Endothelial cell of umbilical vein (primary cell): ENCODE results near the gene HYAL1. TPM values are rescaled to one million over a fixed set of nuclear protein-coding genes. Genes with fewer than 3 reads are reported as not detected.

Experiments
- BruUV-seq: library from RNA; stranded (reverse); fragments of 400-500 nt; replicated peaks from 2 replicates; lab custom pipeline; 2021; lab: Mats Ljungman, UMichigan
- CTCF ChIA-PET: fragments of 300-600, 350-600 bp; sonication (Branson Sonifier 250); formaldehyde crosslinking; loops from one replicate; lab custom pipeline; 2021; ENCODE audit warnings: antibody characterized with exemption, inconsistent platforms; lab: Charles Lee
- POLR2A ChIA-PET: fragments of 300-600, 350-600 bp; sonication (Branson Sonifier 250); formaldehyde crosslinking; loops from one replicate; lab custom pipeline; 2021; ENCODE audit warnings: antibody characterized with exemption, inconsistent platforms; lab: Charles Lee
- DNase-seq: peaks from one replicate; pipeline ENCODE4 v3.0.0-alpha.2; 2011; ENCODE audit warnings: low read depth, low spot score
- FAIRE-seq: peaks from 2 replicates; lab custom pipeline; 2011; peaks lifted over from hg19 to GRCh38; lab: Jason Lieb, UNC
- H2AFZ ChIP-seq: 2 replicates; pipeline ENCODE4 v1.6.0; 2012; ENCODE audit warnings: low read depth, low read length, control low read depth, inconsistent platforms
- H3K27ac ChIP-seq: 2 replicates; pipeline ENCODE4 v1.5.1; 2011; ENCODE audit warnings: low read depth, mild to moderate bottlenecking, control low read depth, low read length, moderate library complexity; ENCODE audit not compliant: insufficient read depth
- H3K27me3 ChIP-seq, 2 experiments: 2 replicates each; pipeline versions ENCODE4 v1.6.0 to v1.6.1; 2011; ENCODE audit warnings: low read length in 2 of 2, mixed read lengths in 1 of 2; ENCODE audit not compliant: control insufficient read depth in 2 of 2, insufficient read depth in 2 of 2
- H3K36me3 ChIP-seq, 2 experiments: 2 replicates in 1 of 2; 3 replicates in 1 of 2; pipeline ENCODE4 v1.5.1; 2011; ENCODE audit warnings: low read length in 2 of 2, mild to moderate bottlenecking in 1 of 2, moderate library complexity in 1 of 2; ENCODE audit not compliant: control insufficient read depth in 2 of 2, insufficient read depth in 2 of 2; ENCODE audit errors: extremely low read depth in 1 of 2
- H3K4me1 ChIP-seq: 3 replicates; pipeline ENCODE4 v1.5.1; 2011; ENCODE audit warnings: mild to moderate bottlenecking, low read length; ENCODE audit not compliant: control insufficient read depth, insufficient read depth; ENCODE audit errors: extremely low read depth
- H3K4me2 ChIP-seq: 2 replicates; pipeline ENCODE4 v1.6.1; 2011; ENCODE audit warnings: low read length, control low read depth, mixed read lengths; ENCODE audit not compliant: insufficient read depth
- H3K4me3 ChIP-seq, 3 experiments: fragments of 200-600 bp in 1 of 3; sonication (generic), shearing (Covaris generic) in 1 of 3; replicated peaks in 1 of 3; 2 replicates each; pipeline ENCODE4 v1.5.1; 2011 to 2016; ENCODE audit warnings: control low read depth in 3 of 3, low read length in 3 of 3, mild to moderate bottlenecking in 2 of 3, inconsistent platforms in 1 of 3, low read depth in 1 of 3, moderate library complexity in 1 of 3; ENCODE audit not compliant: insufficient read depth in 1 of 3
- H3K79me2 ChIP-seq: 2 replicates; pipeline ENCODE4 v1.6.0; 2012; ENCODE audit warnings: low read length, inconsistent platforms; ENCODE audit not compliant: control insufficient read depth, insufficient read depth
- H3K9ac ChIP-seq: replicated peaks from 2 replicates; pipeline ENCODE3; 2011; ENCODE audit warnings: low read length, control low read depth; ENCODE audit not compliant: insufficient read depth; ENCODE audit errors: extremely low read depth
- H3K9me1 ChIP-seq: replicated peaks from 3 replicates; pipeline ENCODE4 v1.6.0; 2011; ENCODE audit warnings: mild to moderate bottlenecking, low read length; ENCODE audit not compliant: control insufficient read depth, insufficient read depth; ENCODE audit errors: extremely low read depth
- H3K9me3 ChIP-seq: replicated peaks from 2 replicates; pipeline ENCODE4 v1.5.1; 2012; ENCODE audit warnings: low read length, inconsistent platforms; ENCODE audit not compliant: control insufficient read depth, insufficient read depth
- H4K20me1 ChIP-seq: replicated peaks from 2 replicates; pipeline ENCODE3; 2011; ENCODE audit warnings: mild to moderate bottlenecking, low read length; ENCODE audit not compliant: control insufficient read depth, insufficient read depth; ENCODE audit errors: extremely low read depth
- EZH2 ChIP-seq: IDR thresholded peaks from 2 replicates; pipeline ENCODE4 v1.6.1; 2012; ENCODE audit warnings: borderline replicate concordance, low read depth, mild to moderate bottlenecking, moderate library complexity, low read length, inconsistent platforms; ENCODE audit not compliant: severe bottlenecking
- FOS ChIP-seq: IDR thresholded peaks from 2 replicates; pipeline ENCODE4 v1.6.1; 2011; ENCODE audit warnings: mild to moderate bottlenecking, low read length, moderate library complexity, borderline replicate concordance; ENCODE audit not compliant: insufficient read depth
- GATA2 ChIP-seq: IDR thresholded peaks from 2 replicates; pipeline ENCODE4 v1.7.0; 2011; ENCODE audit warnings: low read depth, mild to moderate bottlenecking, moderate library complexity, mixed read lengths, low read length; ENCODE audit not compliant: insufficient read length, insufficient read depth
- JUN ChIP-seq: IDR thresholded peaks from 2 replicates; pipeline ENCODE4 v1.6.1; 2011; ENCODE audit warnings: borderline replicate concordance, low read depth; ENCODE audit not compliant: insufficient read length, insufficient read depth
- MYC ChIP-seq: IDR thresholded peaks from one replicate; pipeline ENCODE4 v1.6.1; 2011; ENCODE audit warnings: mild to moderate bottlenecking, low read depth, low read length
- POLR2A ChIP-seq: IDR thresholded peaks from 2 replicates; pipeline ENCODE4 v1.6.1; 2012; ENCODE audit warnings: low read depth, mild to moderate bottlenecking, control low read depth, low read length
- POLR2AphosphoS5 ChIP-seq: IDR thresholded peaks from 2 replicates; pipeline ENCODE4 v1.6.1; 2012; ENCODE audit warnings: low read depth, mild to moderate bottlenecking, control low read depth, low read length, moderate library complexity; ENCODE audit not compliant: insufficient read depth
- dilution Hi-C: fragments of 300-500 bp; cut with MboI; formaldehyde crosslinking; loops from one replicate; pipeline ENCODE4 v1.15.0; 2019; ENCODE audit warnings: low sequenced_read_pairs; ENCODE audit not compliant: extremely low pct_ligation_motif_present
- intact Hi-C: fragments of 100-400 bp; cut with micrococcal nuclease; formaldehyde crosslinking; loops from one replicate; pipeline ENCODE4 v1.10.0; 2022
- polyA plus RNA-seq, 4 experiments: library from polyadenylated mRNA; depleted of rRNA in 3 of 4; stranded (reverse) in 3 of 4; unstranded in 1 of 4; fragments of >200 nt; gene quantifications; 2 replicates each; pipeline versions ENCODE4 v1.2.1 to v1.2.3, GENCODE V29; 2011 to 2012; ENCODE audit warnings: missing spikeins in 1 of 4
- total RNA-seq: library from RNA; stranded (reverse); gene quantifications from 2 replicates; pipeline ENCODE4 v1.2.3, GENCODE V29; 2021
- TF ChIP-seq, protein P1 (sequence below), 2 donors: IDR thresholded peaks; 1 replicate in 1 of 2; 2 replicates in 1 of 2; pipeline ENCODE4 v1.5.1; 2011; ENCODE audit warnings: low read length in 2 of 2, mild to moderate bottlenecking in 2 of 2, moderate library complexity in 2 of 2, control low read depth in 1 of 2, inconsistent platforms in 1 of 2, low read depth in 1 of 2; ENCODE audit not compliant: insufficient read depth in 1 of 2; ENCODE audit errors: extremely low read depth in 1 of 2

Gene HYAL1
- total and polyA plus RNA-seq, 2 donors (not counting 3 experiments of a cell fraction or from before 2014, with no cell fraction given): 2.2 to 3.3 TPM

DNA sequence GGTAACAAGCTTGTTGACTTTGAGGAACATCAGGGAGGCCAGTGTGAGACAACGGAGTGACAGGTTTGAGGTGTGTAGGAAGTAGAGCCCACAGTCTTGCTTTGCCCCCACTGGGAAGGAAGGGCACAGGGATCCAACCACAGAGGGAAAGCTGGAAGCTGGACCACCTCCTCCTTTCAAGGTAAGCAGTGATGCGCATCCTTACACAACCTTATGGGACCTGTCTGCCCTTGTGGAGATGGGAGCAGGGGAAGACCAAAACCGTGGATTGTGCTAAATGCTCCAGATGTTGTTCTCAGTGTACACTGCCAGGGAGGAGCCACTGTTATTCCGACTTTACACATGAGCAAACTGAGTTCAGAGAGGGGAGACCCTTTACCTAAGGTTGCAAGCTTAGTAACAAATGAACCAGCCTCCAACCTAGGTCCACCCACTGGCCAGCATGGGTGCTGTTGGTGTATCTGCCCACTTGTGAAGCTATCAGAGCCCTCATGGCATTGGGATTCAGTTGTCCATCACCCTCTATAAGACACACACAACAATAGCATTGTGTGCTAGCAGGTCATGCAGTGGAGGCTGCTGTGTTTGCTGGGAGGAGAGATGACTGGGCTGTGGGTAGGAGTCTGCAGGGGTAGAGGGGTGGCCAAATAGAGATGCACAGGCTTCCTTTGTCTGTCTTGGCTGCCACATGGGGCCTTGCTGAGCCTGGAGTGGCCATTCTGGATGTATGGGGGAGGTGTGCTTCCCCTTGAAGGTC, 25.1 kb downstream of the HYAL1 start:
- H3K4me2 ChIP-seq: no peak overlapping the region
- H3K36me3 ChIP-seq: no peaks in the 10 kb centered on the region
- H3K79me2 ChIP-seq: no peaks in the 10 kb centered on the region
- no peak overlapping the region for H3K27ac ChIP-seq
- intact Hi-C loops (no loop called here), dilution Hi-C loops (no loop called here)
- no TSS peak for BruUV-seq
- ChIA-PET POLR2A (no interaction called here), CTCF (interaction anchor here (1.4 to 1.9 kb wide), 4 partner anchors 14 to 52 kb away, joined by 4 to 9 read pairs (median 6); partner anchors contain the start of genes GNAI2 and IFRD2)
- peaks cover 18 to 21% of the 10 kb centered on the region in 2 experiments for H3K27me3 ChIP-seq
- no peaks in the 10 kb centered on the region for H3K9me3 ChIP-seq
- no peak for TF ChIP-seq FOS
- H4K20me1 ChIP-seq: no peaks in the 10 kb centered on the region
- DNase-seq (no peak), FAIRE-seq (no peak)
- no peak overlapping the region for H3K9ac ChIP-seq
- no peaks in the 10 kb centered on the region for H3K9me1 ChIP-seq
- no peaks in the 10 kb centered on the region for H3K4me1 ChIP-seq
- H2AFZ ChIP-seq: no peak overlapping the region
- no peak overlapping the region for H3K4me3 ChIP-seq

DNA sequence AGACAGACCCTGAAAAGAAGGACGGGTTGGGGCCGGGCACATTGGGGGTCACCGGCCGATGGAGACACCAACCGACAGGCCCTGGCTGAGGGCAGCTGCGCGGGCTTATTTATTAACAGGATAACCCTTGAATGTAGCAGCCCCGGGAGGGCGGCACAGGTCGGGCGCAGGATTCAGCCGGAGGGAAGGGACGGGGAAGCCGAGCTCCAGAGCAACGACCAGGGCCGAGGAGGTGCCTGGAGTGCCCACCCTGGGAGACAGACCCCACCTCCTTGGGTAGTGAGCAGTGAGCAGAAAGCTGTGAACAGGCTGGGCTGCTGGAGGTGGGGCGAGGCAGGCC, 26.6 kb downstream of the HYAL1 start:
- Histone ChIP-seq H4K20me1 (no peaks in the 10 kb centered on the region), H3K9me3 (no peaks in the 10 kb centered on the region), H2AFZ (no peak overlapping the region), H3K9ac (no peak overlapping the region), H3K79me2 (no peaks in the 10 kb centered on the region), H3K4me1 (peaks cover 2% of the 10 kb centered on the region), H3K9me1 (no peaks in the 10 kb centered on the region), H3K4me2 (no peak overlapping the region), H3K4me3 (no peak overlapping the region), H3K27ac (no peak overlapping the region), H3K36me3 (no peaks in the 10 kb centered on the region), H3K27me3 (peaks cover 18 to 24% of the 10 kb centered on the region in 2 experiments)
- TF ChIP-seq MYC (no peak), FOS (no peak), GATA2 (no peak), EZH2 (no peak), POLR2A (no peak), JUN (no peak), POLR2AphosphoS5 (no peak)
- TF ChIP-seq, protein P1, sequence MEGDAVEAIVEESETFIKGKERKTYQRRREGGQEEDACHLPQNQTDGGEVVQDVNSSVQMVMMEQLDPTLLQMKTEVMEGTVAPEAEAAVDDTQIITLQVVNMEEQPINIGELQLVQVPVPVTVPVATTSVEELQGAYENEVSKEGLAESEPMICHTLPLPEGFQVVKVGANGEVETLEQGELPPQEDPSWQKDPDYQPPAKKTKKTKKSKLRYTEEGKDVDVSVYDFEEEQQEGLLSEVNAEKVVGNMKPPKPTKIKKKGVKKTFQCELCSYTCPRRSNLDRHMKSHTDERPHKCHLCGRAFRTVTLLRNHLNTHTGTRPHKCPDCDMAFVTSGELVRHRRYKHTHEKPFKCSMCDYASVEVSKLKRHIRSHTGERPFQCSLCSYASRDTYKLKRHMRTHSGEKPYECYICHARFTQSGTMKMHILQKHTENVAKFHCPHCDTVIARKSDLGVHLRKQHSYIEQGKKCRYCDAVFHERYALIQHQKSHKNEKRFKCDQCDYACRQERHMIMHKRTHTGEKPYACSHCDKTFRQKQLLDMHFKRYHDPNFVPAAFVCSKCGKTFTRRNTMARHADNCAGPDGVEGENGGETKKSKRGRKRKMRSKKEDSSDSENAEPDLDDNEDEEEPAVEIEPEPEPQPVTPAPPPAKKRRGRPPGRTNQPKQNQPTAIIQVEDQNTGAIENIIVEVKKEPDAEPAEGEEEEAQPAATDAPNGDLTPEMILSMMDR (IDR thresholded peaks at IDR 0.05; ENCODE audit: extremely low read depth in 1 of 2, insufficient read depth in 1 of 2, low read depth in 1 of 2, low read length in 2 of 2): no peak
- CTCF ChIA-PET: interaction anchor here (0.6 to 4.9 kb wide), 3 partner anchors 15 to 47 kb away, joined by 3 to 47 read pairs (median 3); partner anchors contain the start of gene HYAL2
- no peak for FAIRE-seq
- BruUV-seq: no TSS peak
- no peak for DNase-seq
- POLR2A ChIA-PET: no interaction called here
- dilution Hi-C loops (no loop called here), intact Hi-C loops (no loop called here)
